H1 (cell line): Measurements from ENCODE around the gene GNAI1. TPM values are rescaled to one million over a fixed set of nuclear protein-coding genes. Genes with fewer than 3 reads are reported as not detected.

Source experiments
- BCL11A ChIP-seq, 2 experiments: IDR thresholded peaks; one replicate each; pipeline ENCODE4 v1.6.1; 2011; ENCODE audit warnings: low read depth in 2 of 2, low read length in 2 of 2, mild to moderate bottlenecking in 2 of 2
- EP300 ChIP-seq, 2 experiments: IDR thresholded peaks; 1 replicate in 1 of 2; 2 replicates in 1 of 2; pipeline ENCODE4 v1.6.1; 2011 to 2012; ENCODE audit warnings: low read depth in 2 of 2, low read length in 2 of 2, mild to moderate bottlenecking in 2 of 2, borderline replicate concordance in 1 of 2, inconsistent platforms in 1 of 2, moderate library complexity in 1 of 2
- JUN ChIP-seq: IDR thresholded peaks from 2 replicates; pipeline ENCODE4 v1.6.1; 2011; ENCODE audit warnings: low read depth, mild to moderate bottlenecking, improper control_type of control experiment, low read length
- PHF8 ChIP-seq: fragments of 200-600 bp; sonication (generic); conservative IDR thresholded peaks from 2 replicates; pipeline ENCODE4 v1.7.1; 2012; ENCODE audit warnings: low read depth, mild to moderate bottlenecking, inconsistent platforms, low read length, moderate library complexity
- POU5F1 ChIP-seq: IDR thresholded peaks from 2 replicates; pipeline ENCODE4 v1.6.1; 2011; ENCODE audit warnings: low read depth, mild to moderate bottlenecking, low read length, moderate library complexity
- RBBP5 ChIP-seq: IDR thresholded peaks from 2 replicates; pipeline ENCODE4 v1.7.1; 2012; ENCODE audit warnings: low read depth, mild to moderate bottlenecking, inconsistent platforms, low read length, moderate library complexity, borderline replicate concordance
- SIN3A ChIP-seq, 2 experiments: IDR thresholded peaks in 1 of 2; conservative IDR thresholded peaks in 1 of 2; 2 replicates each; pipeline ENCODE4 v1.6.1; 2011 to 2012; ENCODE audit warnings: low read length in 2 of 2, improper control_type of control experiment in 1 of 2, low read depth in 1 of 2, mild to moderate bottlenecking in 1 of 2
- SP4 ChIP-seq: IDR thresholded peaks from 2 replicates; pipeline ENCODE4 v1.6.1; 2012; ENCODE audit warnings: low read length, inconsistent platforms
- polyA plus RNA-seq, 7 experiments: library from polyadenylated mRNA; depleted of rRNA in 3 of 7; stranded (reverse) in 5 of 7; unstranded in 2 of 7; fragments of >200 nt in 5 of 7; fragments of 200-250 nt in 2 of 7; gene quantifications; 1 replicate in 5 of 7; 2 replicates in 1 of 7; 4 replicates in 1 of 7; pipeline versions ENCODE4 v1.2.1 to v1.2.3, GENCODE V29; 2011 to 2013; ENCODE audit warnings: missing spikeins in 2 of 7, mixed read lengths in 2 of 7
- total RNA-seq: library from RNA; stranded (reverse); fragmentation: NEBNext Ultra II Directional; extraction: Animal tissue kit (Norgen Biotek cat#: 25700); gene quantifications from 2 replicates; pipeline ENCODE4 v1.2.1, GENCODE V29; 2021

Gene GNAI1
- total and polyA plus RNA-seq, 2 of the 8 experiments (the other 6 are each of a cell fraction or from before 2014, with no cell fraction given), result 8.0 to 29.5 TPM

GRCh38 chr7:80154656-80155333, 20.2 kb downstream of the GNAI1 start (continued):
- TF ChIP-seq BCL11A (IDR thresholded peaks at IDR 0.05; ENCODE audit: low read depth in 2 of 2, low read length in 2 of 2) (no peak), RBBP5 (no peak), POU5F1 (no peak), EP300 (IDR thresholded peaks at IDR 0.05; ENCODE audit: borderline replicate concordance in 1 of 2, low read depth in 2 of 2, low read length in 2 of 2) (no peak), JUN (no peak), PHF8 (no peak), SIN3A (conservative IDR thresholded peaks at IDR 0.05 in 1 of 2, IDR thresholded peaks at IDR 0.05 in 1 of 2; ENCODE audit: low read depth in 1 of 2, low read length in 2 of 2) (no peak), SP4 (no peak)
